HepG2 (cell line): Measurements from ENCODE around the gene LRRC74A.

Experiments used
- CTCF ChIP-seq: sonication (generic); formaldehyde crosslinking; IDR thresholded peaks from 2 replicates; pipeline ENCODE4 v1.5.0; 2020; ENCODE audit warnings: mild to moderate bottlenecking, missing genetic modification reagents, moderate library complexity
- U2AF2 ChIP-seq: fragments of 200-400 bp; formaldehyde crosslinking; IDR thresholded peaks from 2 replicates; pipeline ENCODE4 v1.6.1; 2017; ENCODE audit warnings: low read depth, mild to moderate bottlenecking, low read length

GRCh38 chr14:76827696-76828296, 1.6 kb downstream of the LRRC74A start:
- TF ChIP-seq U2AF2 (no peak), CTCF (CRISPR knock-in tag) (no peak)
